ENCODE measurements around the gene RASSF1. TPM values are rescaled to one million over a fixed set of nuclear protein-coding genes. Genes with fewer than 3 reads are reported as not detected.

The RASSF1 gene
- total and polyA plus RNA-seq, 2 of the 4 experiments (the other 2 are of a cell fraction): 17.4 to 53.4 TPM

GRCh38 chr3:50358911-50359759 is 18.5 kb upstream of the RASSF1 start, which contains the start of gene TMEM115:
TSS of gene TMEM115 (minus strand) at chr3:50359521. CDS start at chr3:50359063, 458 bp downstream.
- peak within 1 kb of the TSS; percentile 92 for H3K4ac ChIP-seq (ENCODE audit: low read depth, low read length)
- H3K14ac ChIP-seq (replicated peaks; ENCODE audit: low read depth, low read length): peak within 1 kb of the TSS; percentile 99
- TSS peak; percentile 80 for BruUV-seq (replicated peaks)
- H3K9me3 ChIP-seq (ENCODE audit: control insufficient read depth, insufficient read depth, low read length): no peaks in the 10 kb centered on the region
- CTCF ChIA-PET: no interaction called here
- H3K9me1 ChIP-seq (ENCODE audit: insufficient read depth, low read length): peaks cover 20% of the 10 kb centered on the region
- H3K18ac ChIP-seq (ENCODE audit: low read depth, low read length): peak within 1 kb of the TSS; percentile 51; the same call in 1 of the 2 replicates
- no peak within 1 kb of the TSS for H2BK15ac ChIP-seq (ENCODE audit: low read depth, low read length)
- DNase-seq: peak; percentile 99
- H4K5ac ChIP-seq (ENCODE audit: low read depth, low read length): peak within 1 kb of the TSS; percentile 92
- peak within 1 kb of the TSS; percentile 96 for H3K23ac ChIP-seq (ENCODE audit: low read depth, low read length)
- H3K56ac ChIP-seq (ENCODE audit: extremely low read depth, insufficient read depth, low read length): peak within 1 kb of the TSS; percentile 56
- peak; percentile 99 for ATAC-seq (ENCODE audit: low read depth)
- dilution Hi-C loops (cut with HindIII; ENCODE audit: low sequenced_read_pairs, unreplicated experiment) (no loop called here), in situ Hi-C loops (cut with MboI; ENCODE audit: low sequenced_read_pairs) (no loop called here), intact Hi-C loops (cut with micrococcal nuclease) (no loop called here)
- H2AFZ ChIP-seq (replicated peaks; ENCODE audit: low read length, poor library complexity): peak within 1 kb of the TSS; percentile 97
- peaks cover 26% of the 10 kb centered on the region for H3K4me1 ChIP-seq (ENCODE audit: control insufficient read depth, insufficient read depth, low read length)
- peak within 1 kb of the TSS; percentile 80 for H2BK5ac ChIP-seq (ENCODE audit: low read depth, low read length, poor library complexity, severe bottlenecking)
- POLR2A ChIA-PET (ENCODE audit: unreplicated experiment): no interaction called here
- peak within 1 kb of the TSS; percentile 94 for H2AK5ac ChIP-seq (ENCODE audit: low read depth, low read length)
- peaks cover 32% of the 10 kb centered on the region for H3K36me3 ChIP-seq (ENCODE audit: control insufficient read depth, insufficient read depth, low read length)
- no peaks in the 10 kb centered on the region for H3K27me3 ChIP-seq (ENCODE audit: control insufficient read depth, insufficient read depth, low read length)
- peak within 1 kb of the TSS; percentile 76 for H3K4me3 ChIP-seq (ENCODE audit: insufficient read depth, low read depth, low read length)
- H4K8ac ChIP-seq (ENCODE audit: low read depth in 2 of 2, low read length in 2 of 2): peak within 1 kb of the TSS; percentile 56 to 98
- H3K4me2 ChIP-seq (ENCODE audit: low read depth, low read length): peak within 1 kb of the TSS; percentile 94
- peaks cover 0 to 49% of the 10 kb centered on the region in 2 experiments; a peak in 2 of 4 replicates for H3K79me1 ChIP-seq (ENCODE audit: low read depth in 1 of 2, low read length in 2 of 2)
- 0% methylated on average over 29 of the region's 64 CpGs; no CpG with 5 or more reads in 1 of the 2 experiments for WGBS, 2 experiments (ENCODE audit: extremely low coverage in 2 of 2, insufficient read length in 1 of 2)
- H4K20me1 ChIP-seq (ENCODE audit: insufficient read depth, low read length): peaks cover 45% of the 10 kb centered on the region
- H3K27ac ChIP-seq (ENCODE audit: insufficient read depth, low read length): peak within 1 kb of the TSS; percentile 87
- H2AK9ac ChIP-seq (replicated peaks; ENCODE audit: low read depth, low read length, poor library complexity): peak within 1 kb of the TSS; percentile 99
- peak within 1 kb of the TSS; percentile 90 for H4K91ac ChIP-seq (ENCODE audit: insufficient read depth, low read depth, low read length)
- H2BK120ac ChIP-seq (ENCODE audit: low read depth, low read length): 0 out of 2 replicates have a peak within 1 kb of the TSS, but pooled peaks have one; percentile 10
- H2BK20ac ChIP-seq (ENCODE audit: low read depth, low read length): no peak within 1 kb of the TSS
- H3K9ac ChIP-seq (ENCODE audit: low read depth, low read length): peak within 1 kb of the TSS; percentile 94
- no peak for TF ChIP-seq ELK1 (IDR thresholded peaks at IDR 0.05; ENCODE audit: borderline replicate concordance, low read depth, low read length)
- no peak for TF ChIP-seq RAD21 (IDR thresholded peaks at IDR 0.05; ENCODE audit: low read length)
- TF ChIP-seq MXI1 (IDR thresholded peaks at IDR 0.05; ENCODE audit: borderline replicate concordance, low read depth, low read length): peak; percentile 10; the same call in 1 of the 2 replicates
- TF ChIP-seq POLR2A (IDR thresholded peaks at IDR 0.05; ENCODE audit: low read depth, low read length): peak; percentile 69
- TF ChIP-seq CTCF (conservative IDR thresholded peaks at IDR 0.05; ENCODE audit: low read depth, low read length): no peak
- peak; percentile 68; the same call in 1 of the 2 replicates for TF ChIP-seq USF2 (IDR thresholded peaks at IDR 0.05; ENCODE audit: low read depth, low read length)

Data from IMR-90 (cell line).